WTC11 (cell line): ENCODE measurements around the gene GRK4. TPM values are rescaled to one million over a fixed set of nuclear protein-coding genes. Genes with fewer than 3 reads are reported as not detected.

Experiments used
- ATAC-seq: fragments of 200-7000 bp; cut with Tn5 transposase; 2 replicates; pipeline ENCODE4 v1.10.0; 2021; ENCODE audit warnings: mild to moderate bottlenecking, moderate library complexity
- CTCF ChIA-PET: fragments of 300-600 bp; sonication (Branson Sonifier 250); formaldehyde crosslinking; loops from one replicate; lab custom pipeline; 2021; ENCODE audit warnings: antibody characterized with exemption; lab: Charles Lee
- POLR2A ChIA-PET: fragments of 350-600 bp; sonication (Branson Sonifier 250); formaldehyde crosslinking; loops from one replicate; lab custom pipeline; 2021; ENCODE audit warnings: antibody characterized with exemption; lab: Charles Lee
- DNase-seq: peaks from one replicate; pipeline ENCODE4 v3.0.0; 2021; ENCODE audit warnings: low spot score
- H3K27ac Mint-ChIP-seq: 2 replicates; pipeline ENCODE4 v1.8.0; 2021; ENCODE audit warnings: mixed read lengths
- H3K27me3 Mint-ChIP-seq: 2 replicates; pipeline ENCODE4 v1.8.0; 2021; ENCODE audit warnings: low read depth, mild to moderate bottlenecking, moderate library complexity, mixed read lengths
- H3K36me3 Mint-ChIP-seq: 2 replicates; pipeline ENCODE4 v1.8.0; 2021; ENCODE audit warnings: mixed read lengths
- H3K4me1 Mint-ChIP-seq: 2 replicates; pipeline ENCODE4 v1.8.0; 2022; ENCODE audit warnings: mixed read lengths
- H3K4me3 Mint-ChIP-seq: 2 replicates; pipeline ENCODE4 v1.8.0; 2021; ENCODE audit warnings: mild to moderate bottlenecking, moderate library complexity, mixed read lengths
- H3K9me3 Mint-ChIP-seq: 2 replicates; pipeline ENCODE4 v1.8.0; 2021; ENCODE audit warnings: mixed read lengths
- CREM ChIP-seq: sonication (generic); formaldehyde crosslinking; IDR thresholded peaks from 2 replicates; pipeline ENCODE4 v1.8.1; 2022; ENCODE audit warnings: mild to moderate bottlenecking, missing genetic modification reagents, moderate library complexity
- GTF2I ChIP-seq: fragments of 250-450 bp; sonication (Bioruptor Pico); conservative IDR thresholded peaks from 2 replicates; pipeline ENCODE4 v1.4.0; 2021; ENCODE audit warnings: mild to moderate bottlenecking
- JAZF1 ChIP-seq: fragments of 250-450 bp; sonication (Bioruptor Pico); IDR thresholded peaks from 2 replicates; pipeline ENCODE4 v1.9.0; 2021; ENCODE audit warnings: moderate library complexity, mild to moderate bottlenecking, inconsistent platforms
- NR2C2 ChIP-seq: sonication (generic); formaldehyde crosslinking; IDR thresholded peaks from 2 replicates; pipeline ENCODE4 v1.8.0; 2022; ENCODE audit warnings: mild to moderate bottlenecking, missing genetic modification reagents
- SOX15 ChIP-seq: fragments of 250-450 bp; sonication (Bioruptor Pico); IDR thresholded peaks from 2 replicates; pipeline ENCODE4 v1.9.0; 2021; ENCODE audit warnings: mild to moderate bottlenecking
- TEAD4 ChIP-seq: sonication (generic); formaldehyde crosslinking; IDR thresholded peaks from 2 replicates; pipeline ENCODE4 v1.8.0; 2022; ENCODE audit warnings: mild to moderate bottlenecking, missing genetic modification reagents
- ZBTB21 ChIP-seq: sonication (generic); formaldehyde crosslinking; IDR thresholded peaks from 2 replicates; pipeline ENCODE4 v1.8.1; 2023; ENCODE audit warnings: mild to moderate bottlenecking, missing genetic modification reagents, borderline replicate concordance
- ZNF671 ChIP-seq: fragments of 250-450 bp; sonication (Bioruptor Pico); IDR thresholded peaks from 2 replicates; pipeline ENCODE4 v1.8.0; 2021; ENCODE audit warnings: mild to moderate bottlenecking
- total RNA-seq: library from RNA; stranded (reverse); gene quantifications from 3 replicates; pipeline ENCODE4 v1.2.3, GENCODE V29; 2021
- TF ChIP-seq, protein P1 (sequence below): sonication (generic); formaldehyde crosslinking; IDR thresholded peaks from 2 replicates; pipeline ENCODE4 v1.8.1; 2022; ENCODE audit warnings: low read depth, missing genetic modification reagents, borderline replicate concordance
- TF ChIP-seq, protein P2 (sequence below): sonication (generic); formaldehyde crosslinking; IDR thresholded peaks from 2 replicates; pipeline ENCODE4 v1.8.0; 2022; ENCODE audit warnings: mild to moderate bottlenecking, missing genetic modification reagents
- TF ChIP-seq, protein P3 (sequence below): sonication (generic); formaldehyde crosslinking; IDR thresholded peaks from 2 replicates; pipeline ENCODE4 v1.8.1; 2023; ENCODE audit warnings: mild to moderate bottlenecking, missing genetic modification reagents
- TF ChIP-seq, protein P4 (sequence below): sonication (generic); formaldehyde crosslinking; IDR thresholded peaks from 2 replicates; pipeline ENCODE4 v1.8.1; 2023; ENCODE audit warnings: mild to moderate bottlenecking, moderate library complexity, missing genetic modification reagents
- TF ChIP-seq, protein P5 (sequence below): sonication (generic); formaldehyde crosslinking; IDR thresholded peaks from 2 replicates; pipeline ENCODE4 v1.8.1; 2022; ENCODE audit warnings: mild to moderate bottlenecking, missing genetic modification reagents, moderate library complexity, borderline replicate concordance
- TF ChIP-seq, protein P6 (sequence below): sonication (generic); formaldehyde crosslinking; IDR thresholded peaks from 2 replicates; pipeline ENCODE4 v1.8.1; 2022; ENCODE audit warnings: low read depth, mild to moderate bottlenecking, moderate library complexity, missing genetic modification reagents, borderline replicate concordance
- TF ChIP-seq, protein P7 (sequence below): sonication (generic); formaldehyde crosslinking; IDR thresholded peaks from 2 replicates; pipeline ENCODE4 v1.8.0; 2023; ENCODE audit warnings: missing genetic modification reagents, mild to moderate bottlenecking, borderline replicate concordance

The GRK4 gene
- total RNA-seq, 1 experiment from 2014 or later, result 1.4 TPM

DNA sequence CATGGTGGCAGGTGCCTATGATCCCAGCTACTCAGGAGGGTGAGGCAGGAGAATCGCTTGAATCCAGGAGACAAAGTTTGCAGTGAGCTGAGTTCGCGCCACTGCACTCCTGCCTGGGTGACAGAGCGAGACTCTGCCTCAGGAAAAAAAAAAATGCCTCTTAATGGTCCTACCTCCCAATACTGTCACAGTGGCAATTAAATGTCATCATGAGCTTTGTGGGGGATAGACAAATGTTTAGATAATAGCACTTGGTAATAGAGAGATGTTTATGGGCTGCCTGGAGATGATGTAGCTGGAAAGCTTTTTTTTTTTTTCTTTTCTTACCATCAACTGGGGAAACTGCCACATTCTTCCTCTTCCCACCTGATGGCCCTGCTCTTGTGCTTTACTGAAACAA is 33.0 kb downstream of the GRK4 start (continued):
- TF ChIP-seq, protein P1, sequence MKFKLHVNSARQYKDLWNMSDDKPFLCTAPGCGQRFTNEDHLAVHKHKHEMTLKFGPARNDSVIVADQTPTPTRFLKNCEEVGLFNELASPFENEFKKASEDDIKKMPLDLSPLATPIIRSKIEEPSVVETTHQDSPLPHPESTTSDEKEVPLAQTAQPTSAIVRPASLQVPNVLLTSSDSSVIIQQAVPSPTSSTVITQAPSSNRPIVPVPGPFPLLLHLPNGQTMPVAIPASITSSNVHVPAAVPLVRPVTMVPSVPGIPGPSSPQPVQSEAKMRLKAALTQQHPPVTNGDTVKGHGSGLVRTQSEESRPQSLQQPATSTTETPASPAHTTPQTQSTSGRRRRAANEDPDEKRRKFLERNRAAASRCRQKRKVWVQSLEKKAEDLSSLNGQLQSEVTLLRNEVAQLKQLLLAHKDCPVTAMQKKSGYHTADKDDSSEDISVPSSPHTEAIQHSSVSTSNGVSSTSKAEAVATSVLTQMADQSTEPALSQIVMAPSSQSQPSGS, result no peak
- no peak for TF ChIP-seq JAZF1 (CRISPR knock-in tag)
- TF ChIP-seq, protein P2, sequence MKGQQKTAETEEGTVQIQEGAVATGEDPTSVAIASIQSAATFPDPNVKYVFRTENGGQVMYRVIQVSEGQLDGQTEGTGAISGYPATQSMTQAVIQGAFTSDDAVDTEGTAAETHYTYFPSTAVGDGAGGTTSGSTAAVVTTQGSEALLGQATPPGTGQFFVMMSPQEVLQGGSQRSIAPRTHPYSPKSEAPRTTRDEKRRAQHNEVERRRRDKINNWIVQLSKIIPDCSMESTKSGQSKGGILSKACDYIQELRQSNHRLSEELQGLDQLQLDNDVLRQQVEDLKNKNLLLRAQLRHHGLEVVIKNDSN (CRISPR knock-in tag), result no peak
- TF ChIP-seq ZBTB21 (CRISPR knock-in tag), result no peak

DNA sequence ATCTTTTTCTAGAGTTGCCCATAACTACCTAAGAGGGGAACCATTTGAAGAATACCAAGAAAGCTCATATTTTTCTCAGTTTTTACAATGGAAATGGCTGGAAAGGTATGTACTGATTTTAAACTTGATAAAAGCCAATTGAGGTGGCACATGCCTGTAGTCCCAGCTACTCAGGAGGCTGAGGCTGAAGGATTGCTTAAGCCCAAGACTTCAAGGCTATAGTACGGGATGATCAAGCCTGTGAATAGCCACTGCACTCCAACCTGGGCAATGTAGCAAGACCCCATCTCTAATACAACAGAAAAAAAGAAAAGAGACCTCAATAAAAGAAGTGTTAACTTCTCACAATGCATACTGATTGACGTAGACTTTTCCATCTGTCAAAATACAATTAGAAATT is 44.4 kb downstream of the GRK4 start:
- ATAC-seq, result no peak
- Mint-ChIP-seq H3K27ac (no peak overlapping the region), H3K4me3 (no peak overlapping the region), H3K4me1 (no peaks in the 10 kb centered on the region)
- CTCF ChIA-PET, result interaction anchor here (1.0 kb wide), 1 partner anchor 30 kb away, joined by 3 read pairs; no protein-coding TSS in a partner anchor
- TF ChIP-seq NR2C2 (CRISPR knock-in tag) (no peak), SOX15 (CRISPR knock-in tag) (no peak), CREM (CRISPR knock-in tag) (no peak), TEAD4 (CRISPR knock-in tag) (no peak), GTF2I (no peak)
- TF ChIP-seq, protein P3, sequence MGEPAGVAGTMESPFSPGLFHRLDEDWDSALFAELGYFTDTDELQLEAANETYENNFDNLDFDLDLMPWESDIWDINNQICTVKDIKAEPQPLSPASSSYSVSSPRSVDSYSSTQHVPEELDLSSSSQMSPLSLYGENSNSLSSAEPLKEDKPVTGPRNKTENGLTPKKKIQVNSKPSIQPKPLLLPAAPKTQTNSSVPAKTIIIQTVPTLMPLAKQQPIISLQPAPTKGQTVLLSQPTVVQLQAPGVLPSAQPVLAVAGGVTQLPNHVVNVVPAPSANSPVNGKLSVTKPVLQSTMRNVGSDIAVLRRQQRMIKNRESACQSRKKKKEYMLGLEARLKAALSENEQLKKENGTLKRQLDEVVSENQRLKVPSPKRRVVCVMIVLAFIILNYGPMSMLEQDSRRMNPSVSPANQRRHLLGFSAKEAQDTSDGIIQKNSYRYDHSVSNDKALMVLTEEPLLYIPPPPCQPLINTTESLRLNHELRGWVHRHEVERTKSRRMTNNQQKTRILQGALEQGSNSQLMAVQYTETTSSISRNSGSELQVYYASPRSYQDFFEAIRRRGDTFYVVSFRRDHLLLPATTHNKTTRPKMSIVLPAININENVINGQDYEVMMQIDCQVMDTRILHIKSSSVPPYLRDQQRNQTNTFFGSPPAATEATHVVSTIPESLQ, result no peak
- TF ChIP-seq, protein P4, sequence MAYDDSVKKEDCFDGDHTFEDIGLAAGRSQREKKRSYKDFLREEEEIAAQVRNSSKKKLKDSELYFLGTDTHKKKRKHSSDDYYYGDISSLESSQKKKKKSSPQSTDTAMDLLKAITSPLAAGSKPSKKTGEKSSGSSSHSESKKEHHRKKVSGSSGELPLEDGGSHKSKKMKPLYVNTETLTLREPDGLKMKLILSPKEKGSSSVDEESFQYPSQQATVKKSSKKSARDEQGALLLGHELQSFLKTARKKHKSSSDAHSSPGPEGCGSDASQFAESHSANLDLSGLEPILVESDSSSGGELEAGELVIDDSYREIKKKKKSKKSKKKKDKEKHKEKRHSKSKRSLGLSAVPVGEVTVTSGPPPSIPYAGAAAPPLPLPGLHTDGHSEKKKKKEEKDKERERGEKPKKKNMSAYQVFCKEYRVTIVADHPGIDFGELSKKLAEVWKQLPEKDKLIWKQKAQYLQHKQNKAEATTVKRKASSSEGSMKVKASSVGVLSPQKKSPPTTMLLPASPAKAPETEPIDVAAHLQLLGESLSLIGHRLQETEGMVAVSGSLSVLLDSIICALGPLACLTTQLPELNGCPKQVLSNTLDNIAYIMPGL, result no peak
- TF ChIP-seq, protein P5, sequence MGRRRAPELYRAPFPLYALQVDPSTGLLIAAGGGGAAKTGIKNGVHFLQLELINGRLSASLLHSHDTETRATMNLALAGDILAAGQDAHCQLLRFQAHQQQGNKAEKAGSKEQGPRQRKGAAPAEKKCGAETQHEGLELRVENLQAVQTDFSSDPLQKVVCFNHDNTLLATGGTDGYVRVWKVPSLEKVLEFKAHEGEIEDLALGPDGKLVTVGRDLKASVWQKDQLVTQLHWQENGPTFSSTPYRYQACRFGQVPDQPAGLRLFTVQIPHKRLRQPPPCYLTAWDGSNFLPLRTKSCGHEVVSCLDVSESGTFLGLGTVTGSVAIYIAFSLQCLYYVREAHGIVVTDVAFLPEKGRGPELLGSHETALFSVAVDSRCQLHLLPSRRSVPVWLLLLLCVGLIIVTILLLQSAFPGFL (CRISPR knock-in tag), result no peak
- TF ChIP-seq, protein P6, sequence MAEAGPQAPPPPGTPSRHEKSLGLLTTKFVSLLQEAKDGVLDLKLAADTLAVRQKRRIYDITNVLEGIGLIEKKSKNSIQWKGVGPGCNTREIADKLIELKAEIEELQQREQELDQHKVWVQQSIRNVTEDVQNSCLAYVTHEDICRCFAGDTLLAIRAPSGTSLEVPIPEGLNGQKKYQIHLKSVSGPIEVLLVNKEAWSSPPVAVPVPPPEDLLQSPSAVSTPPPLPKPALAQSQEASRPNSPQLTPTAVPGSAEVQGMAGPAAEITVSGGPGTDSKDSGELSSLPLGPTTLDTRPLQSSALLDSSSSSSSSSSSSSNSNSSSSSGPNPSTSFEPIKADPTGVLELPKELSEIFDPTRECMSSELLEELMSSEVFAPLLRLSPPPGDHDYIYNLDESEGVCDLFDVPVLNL, result no peak
- TF ChIP-seq, all 79 proteins: peak for 0
- Mint-ChIP-seq H3K9me3 (no peaks in the 10 kb centered on the region), H3K36me3 (no peaks in the 10 kb centered on the region), H3K27me3 (no peaks in the 10 kb centered on the region)
- POLR2A ChIA-PET, result no interaction called here
- no peak for DNase-seq

DNA sequence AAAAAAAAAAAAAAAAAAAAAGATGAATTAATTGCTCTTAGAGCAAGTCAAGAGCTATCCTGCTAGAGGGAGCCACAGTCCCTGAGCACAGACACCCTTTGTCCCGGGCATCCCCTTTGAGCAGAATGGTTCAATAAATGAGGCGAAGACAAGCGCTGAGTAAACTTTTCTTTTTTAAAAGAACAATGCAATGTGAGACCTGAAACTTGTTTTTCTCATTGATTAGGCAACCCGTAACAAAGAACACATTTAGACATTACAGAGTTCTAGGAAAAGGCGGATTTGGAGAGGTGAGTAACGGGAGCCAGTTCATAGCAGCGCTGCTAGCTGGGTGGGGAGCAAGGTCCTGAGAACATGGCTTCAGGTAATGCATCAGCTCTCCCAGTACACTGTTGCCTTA is 46.1 kb downstream of the GRK4 start:
- Mint-ChIP-seq H3K9me3 (no peaks in the 10 kb centered on the region), H3K36me3 (no peaks in the 10 kb centered on the region), H3K27ac (no peak overlapping the region), H3K4me1 (no peaks in the 10 kb centered on the region), H3K27me3 (no peaks in the 10 kb centered on the region), H3K4me3 (no peak overlapping the region)
- POLR2A ChIA-PET, result interaction anchor here (0.6 to 1.0 kb wide), 3 partner anchors 10 to 315 kb away, joined by 3 to 6 read pairs (median 5); no protein-coding TSS in a partner anchor
- ATAC-seq (peak; percentile 91), DNase-seq (peak; percentile 28)
- TF ChIP-seq, protein P7, sequence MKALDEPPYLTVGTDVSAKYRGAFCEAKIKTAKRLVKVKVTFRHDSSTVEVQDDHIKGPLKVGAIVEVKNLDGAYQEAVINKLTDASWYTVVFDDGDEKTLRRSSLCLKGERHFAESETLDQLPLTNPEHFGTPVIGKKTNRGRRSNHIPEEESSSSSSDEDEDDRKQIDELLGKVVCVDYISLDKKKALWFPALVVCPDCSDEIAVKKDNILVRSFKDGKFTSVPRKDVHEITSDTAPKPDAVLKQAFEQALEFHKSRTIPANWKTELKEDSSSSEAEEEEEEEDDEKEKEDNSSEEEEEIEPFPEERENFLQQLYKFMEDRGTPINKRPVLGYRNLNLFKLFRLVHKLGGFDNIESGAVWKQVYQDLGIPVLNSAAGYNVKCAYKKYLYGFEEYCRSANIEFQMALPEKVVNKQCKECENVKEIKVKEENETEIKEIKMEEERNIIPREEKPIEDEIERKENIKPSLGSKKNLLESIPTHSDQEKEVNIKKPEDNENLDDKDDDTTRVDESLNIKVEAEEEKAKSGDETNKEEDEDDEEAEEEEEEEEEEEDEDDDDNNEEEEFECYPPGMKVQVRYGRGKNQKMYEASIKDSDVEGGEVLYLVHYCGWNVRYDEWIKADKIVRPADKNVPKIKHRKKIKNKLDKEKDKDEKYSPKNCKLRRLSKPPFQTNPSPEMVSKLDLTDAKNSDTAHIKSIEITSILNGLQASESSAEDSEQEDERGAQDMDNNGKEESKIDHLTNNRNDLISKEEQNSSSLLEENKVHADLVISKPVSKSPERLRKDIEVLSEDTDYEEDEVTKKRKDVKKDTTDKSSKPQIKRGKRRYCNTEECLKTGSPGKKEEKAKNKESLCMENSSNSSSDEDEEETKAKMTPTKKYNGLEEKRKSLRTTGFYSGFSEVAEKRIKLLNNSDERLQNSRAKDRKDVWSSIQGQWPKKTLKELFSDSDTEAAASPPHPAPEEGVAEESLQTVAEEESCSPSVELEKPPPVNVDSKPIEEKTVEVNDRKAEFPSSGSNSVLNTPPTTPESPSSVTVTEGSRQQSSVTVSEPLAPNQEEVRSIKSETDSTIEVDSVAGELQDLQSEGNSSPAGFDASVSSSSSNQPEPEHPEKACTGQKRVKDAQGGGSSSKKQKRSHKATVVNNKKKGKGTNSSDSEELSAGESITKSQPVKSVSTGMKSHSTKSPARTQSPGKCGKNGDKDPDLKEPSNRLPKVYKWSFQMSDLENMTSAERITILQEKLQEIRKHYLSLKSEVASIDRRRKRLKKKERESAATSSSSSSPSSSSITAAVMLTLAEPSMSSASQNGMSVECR (CRISPR knock-in tag), result no peak
- no peak for TF ChIP-seq ZNF671 (CRISPR knock-in tag)
- CTCF ChIA-PET, result interaction anchor here (0.6 to 1.7 kb wide), 22 partner anchors 9 to 380 kb away, joined by 3 to 12 read pairs (median 4); partner anchors contain the start of genes GRK4 and NOP14
